Suprapubic skin (tissue), 4 donors: ENCODE measurements around the gene PUS7. TPM values are rescaled to one million over a fixed set of nuclear protein-coding genes. Genes with fewer than 3 reads are reported as not detected.
"Not testable (repeated sequence)": the region's sequence is repeated elsewhere in the genome, so short reads cannot be mapped to it uniquely, and the experiment has no call there.

Experiments
- DNase-seq, 2 donors: peaks; one replicate each; pipeline ENCODE4 v3.0.0-alpha.2; 2019; ENCODE audit warnings: low spot score in 2 of 2
- H3K27ac ChIP-seq: fragments of 200-600 bp; sonication (generic); one replicate; pipeline ENCODE4 v1.5.1; 2019
- H3K27me3 ChIP-seq: fragments of 200-600 bp; sonication (generic); one replicate; pipeline ENCODE4 v1.5.1; 2019
- H3K36me3 ChIP-seq: fragments of 200-600 bp; sonication (generic); one replicate; pipeline ENCODE4 v1.5.1; 2019
- H3K4me1 ChIP-seq: fragments of 200-600 bp; sonication (generic); one replicate; pipeline ENCODE4 v1.5.1; 2019
- H3K4me3 ChIP-seq: fragments of 200-600 bp; sonication (generic); one replicate; pipeline ENCODE4 v1.5.1; 2019; ENCODE audit warnings: mild to moderate bottlenecking
- H3K9me3 ChIP-seq: fragments of 200-600 bp; sonication (generic); one replicate; pipeline ENCODE4 v1.5.1; 2019
- EP300 ChIP-seq: sonication (generic); formaldehyde crosslinking; IDR thresholded peaks from one replicate; pipeline ENCODE4 v1.6.1; 2017; ENCODE audit warnings: antibody characterized with exemption
- POLR2A ChIP-seq, 2 donors: fragments of 450-650 bp; IDR thresholded peaks; one replicate each; pipeline ENCODE4 v1.6.1; 2017; ENCODE audit warnings: antibody characterized with exemption in 2 of 2, mild to moderate bottlenecking in 2 of 2, moderate library complexity in 2 of 2
- POLR2AphosphoS5 ChIP-seq, 3 donors: sonication (generic); formaldehyde crosslinking; IDR thresholded peaks; one replicate each; pipeline ENCODE4 v1.6.1; 2017; ENCODE audit warnings: antibody characterized with exemption in 3 of 3
- WGBS: methylation state at CpG from one replicate; pipeline ENCODE4 v1.1.5; 2018; 5-methylcytosine and 5-hydroxymethylcytosine counted together
- total RNA-seq, 4 donors: library from RNA; depleted of rRNA; stranded (reverse); fragments of >200 nt; gene quantifications; one replicate each; pipeline ENCODE4 v1.1.0, GENCODE V29; 2016
- TF ChIP-seq, protein P1 (sequence below), 2 donors: fragments of 200-600 bp in 1 of 2; fragments of 450-650 bp in 1 of 2; sonication (generic) in 1 of 2; IDR thresholded peaks; one replicate each; pipeline ENCODE4 v1.5.1; 2016 to 2019; ENCODE audit warnings: antibody characterized with exemption in 2 of 2, mild to moderate bottlenecking in 1 of 2, moderate library complexity in 1 of 2

Gene PUS7
- total RNA-seq, 4 donors from 2014 or later = 17.0 to 22.1 (median 19.6) TPM

DNA sequence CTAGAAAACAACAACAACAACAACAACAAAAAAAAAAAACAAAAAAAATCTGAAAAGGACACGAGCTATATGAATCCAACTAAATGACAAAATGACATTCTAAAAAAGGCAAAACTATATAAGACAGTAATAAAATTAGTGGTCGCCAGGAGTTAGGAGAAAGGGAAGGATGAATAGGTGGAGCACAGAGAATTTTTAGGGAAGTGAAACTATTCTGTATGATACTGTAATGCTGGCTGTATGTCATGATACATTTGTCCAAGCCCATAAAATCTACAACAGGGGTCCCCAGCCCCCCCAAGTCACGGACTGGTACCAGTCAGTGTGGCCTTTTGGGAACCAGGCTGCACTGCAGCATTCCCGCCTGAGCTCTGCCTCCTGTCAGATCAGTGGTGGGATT lies 2.8 kb upstream of the PUS7 start:
- WGBS = 86% methylated on average over 4 of the region's 4 CpGs
- Histone ChIP-seq H3K27me3 (no peaks in the 10 kb centered on the region), H3K27ac (no peak overlapping the region), H3K36me3 (no peaks in the 10 kb centered on the region), H3K9me3 (no peaks in the 10 kb centered on the region), H3K4me3 (no peak overlapping the region), H3K4me1 (peaks cover 17% of the 10 kb centered on the region)
- TF ChIP-seq, protein P1, sequence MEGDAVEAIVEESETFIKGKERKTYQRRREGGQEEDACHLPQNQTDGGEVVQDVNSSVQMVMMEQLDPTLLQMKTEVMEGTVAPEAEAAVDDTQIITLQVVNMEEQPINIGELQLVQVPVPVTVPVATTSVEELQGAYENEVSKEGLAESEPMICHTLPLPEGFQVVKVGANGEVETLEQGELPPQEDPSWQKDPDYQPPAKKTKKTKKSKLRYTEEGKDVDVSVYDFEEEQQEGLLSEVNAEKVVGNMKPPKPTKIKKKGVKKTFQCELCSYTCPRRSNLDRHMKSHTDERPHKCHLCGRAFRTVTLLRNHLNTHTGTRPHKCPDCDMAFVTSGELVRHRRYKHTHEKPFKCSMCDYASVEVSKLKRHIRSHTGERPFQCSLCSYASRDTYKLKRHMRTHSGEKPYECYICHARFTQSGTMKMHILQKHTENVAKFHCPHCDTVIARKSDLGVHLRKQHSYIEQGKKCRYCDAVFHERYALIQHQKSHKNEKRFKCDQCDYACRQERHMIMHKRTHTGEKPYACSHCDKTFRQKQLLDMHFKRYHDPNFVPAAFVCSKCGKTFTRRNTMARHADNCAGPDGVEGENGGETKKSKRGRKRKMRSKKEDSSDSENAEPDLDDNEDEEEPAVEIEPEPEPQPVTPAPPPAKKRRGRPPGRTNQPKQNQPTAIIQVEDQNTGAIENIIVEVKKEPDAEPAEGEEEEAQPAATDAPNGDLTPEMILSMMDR (IDR thresholded peaks at IDR 0.05) = no peak
- TF ChIP-seq POLR2A (IDR thresholded peaks at IDR 0.05) (no peak), POLR2AphosphoS5 (IDR thresholded peaks at IDR 0.05) (no peak), EP300 (no peak)
- DNase-seq = no peak

DNA sequence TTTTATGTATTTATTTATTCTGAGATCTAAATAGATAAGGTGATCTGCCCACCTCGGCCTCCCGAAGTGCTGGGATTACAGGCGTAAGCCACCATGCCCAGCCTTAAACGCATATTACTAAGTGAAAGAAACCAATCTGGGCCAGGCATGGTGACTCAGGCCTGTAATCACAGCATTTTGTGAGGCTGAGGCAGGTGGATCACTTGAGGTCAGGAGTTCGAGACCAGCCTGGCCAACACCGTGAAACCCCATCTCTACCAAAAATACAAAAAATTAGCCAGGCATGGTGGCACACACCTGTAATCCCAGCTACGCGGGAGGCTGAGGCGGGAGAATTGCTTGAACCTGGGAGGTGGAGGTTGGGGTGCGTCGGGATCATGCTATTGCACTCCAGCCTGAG lies 2.4 kb upstream of the PUS7 start:
- WGBS = 95% methylated on average over 11 of the region's 11 CpGs
- H3K27ac ChIP-seq, H3K36me3 ChIP-seq, H3K27me3 ChIP-seq, H3K9me3 ChIP-seq, H3K4me3 ChIP-seq, DNase-seq: not testable (repeated sequence)
- peaks cover 17% of the 10 kb centered on the region for H3K4me1 ChIP-seq

DNA sequence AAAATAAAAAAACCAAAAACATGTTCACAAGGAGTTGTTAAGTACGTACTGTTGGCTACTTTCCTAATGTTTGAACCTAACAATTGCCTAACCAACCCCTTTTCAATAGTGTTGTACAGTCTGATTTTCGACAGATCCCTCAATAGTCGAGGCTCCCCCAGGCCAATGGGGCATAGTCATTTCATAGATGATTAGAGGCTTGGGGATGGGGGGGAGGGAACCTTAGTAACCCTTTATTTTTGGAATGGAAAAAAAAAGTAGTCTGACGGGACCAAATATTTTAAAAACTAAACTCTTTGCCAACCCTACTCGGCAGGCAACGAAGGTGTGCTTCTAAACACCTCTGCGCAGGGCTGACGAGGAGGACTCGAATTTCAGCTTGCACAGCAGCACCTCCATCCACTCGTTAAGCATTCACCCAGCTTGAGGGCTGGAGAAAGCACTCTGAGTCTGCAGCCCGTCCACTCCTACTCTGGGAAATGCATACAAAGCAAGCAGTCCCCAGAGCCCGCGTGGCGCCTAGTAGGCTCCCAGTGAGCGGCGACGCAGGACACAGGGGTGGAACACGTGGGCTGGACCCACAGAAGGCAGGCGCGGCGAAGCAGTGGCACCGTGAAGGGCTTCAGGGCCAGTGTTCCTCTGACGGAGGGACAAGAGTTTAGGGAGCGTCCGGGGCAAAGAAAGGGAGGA lies 899 bp downstream of the PUS7 start:
- peaks cover 17% of the 10 kb centered on the region for H3K4me1 ChIP-seq
- TF ChIP-seq POLR2AphosphoS5 (IDR thresholded peaks at IDR 0.05) = no peak
- no peak for TF ChIP-seq POLR2A (IDR thresholded peaks at IDR 0.05)
- TF ChIP-seq, protein P1 (IDR thresholded peaks at IDR 0.05) = no peak
- no peaks in the 10 kb centered on the region for H3K27me3 ChIP-seq
- no peaks in the 10 kb centered on the region for H3K36me3 ChIP-seq
- peak; percentile 78 to 86 for DNase-seq
- H3K27ac ChIP-seq = peak overlapping the region; percentile 90
- H3K4me3 ChIP-seq = peak overlapping the region; percentile 84
- WGBS = 8% methylated on average over 25 of the region's 25 CpGs
- H3K9me3 ChIP-seq = no peaks in the 10 kb centered on the region

DNA sequence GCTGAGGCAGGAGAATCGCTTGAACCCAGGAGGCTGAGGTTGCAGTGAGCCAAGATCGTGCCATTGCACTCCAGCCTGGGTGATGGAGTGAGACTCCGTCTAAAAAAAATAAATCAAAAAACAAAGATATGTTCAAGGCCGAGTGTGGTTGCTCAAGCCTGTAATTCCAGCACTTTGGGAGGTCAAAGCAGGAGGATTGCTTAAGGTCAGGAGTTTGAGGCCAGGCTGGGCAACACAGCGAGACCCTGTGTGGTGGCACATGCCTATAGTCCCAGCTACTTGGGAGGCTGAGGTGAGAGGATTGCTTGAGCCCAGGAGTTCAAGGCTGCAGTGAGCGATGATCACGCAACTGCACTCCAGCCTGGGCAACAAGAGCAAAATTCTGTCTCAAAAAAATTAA lies 1.5 kb downstream of the PUS7 start:
- H3K4me1 ChIP-seq = peaks cover 17% of the 10 kb centered on the region
- not testable (repeated sequence) for H3K9me3 ChIP-seq, H3K27me3 ChIP-seq, H3K36me3 ChIP-seq, H3K27ac ChIP-seq, DNase-seq
- WGBS = 89% methylated on average over 7 of the region's 7 CpGs
- H3K4me3 ChIP-seq = peak overlapping the region; percentile 84

DNA sequence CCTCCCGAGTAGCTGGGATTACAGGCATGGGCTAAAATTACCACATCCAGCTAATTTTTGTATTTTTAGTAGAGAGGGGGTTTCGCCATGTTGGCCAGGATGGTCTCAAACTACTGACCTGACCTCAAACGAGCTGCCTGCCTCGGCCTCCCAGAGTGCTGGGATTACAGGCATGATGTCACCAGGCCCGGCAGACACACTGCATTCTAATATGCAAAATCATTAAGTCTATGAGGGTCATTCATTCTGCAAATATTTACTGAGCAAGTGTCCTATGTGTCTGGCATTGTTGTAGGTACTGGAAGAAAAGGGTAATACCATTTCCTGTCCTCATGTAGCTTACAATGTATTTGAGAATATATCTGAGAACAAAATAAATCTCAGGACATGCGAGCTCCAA lies 2.7 kb downstream of the PUS7 start:
- Histone ChIP-seq H3K27me3 (no peaks in the 10 kb centered on the region), H3K9me3 (no peaks in the 10 kb centered on the region), H3K36me3 (no peaks in the 10 kb centered on the region), H3K4me1 (peaks cover 17% of the 10 kb centered on the region), H3K4me3 (no peak overlapping the region), H3K27ac (no peak overlapping the region)
- TF ChIP-seq, protein P1 (IDR thresholded peaks at IDR 0.05) = no peak
- TF ChIP-seq EP300 (no peak), POLR2A (IDR thresholded peaks at IDR 0.05) (no peak), POLR2AphosphoS5 (IDR thresholded peaks at IDR 0.05) (no peak)
- DNase-seq = no peak
- 90% methylated on average over 6 of the region's 6 CpGs for WGBS

DNA sequence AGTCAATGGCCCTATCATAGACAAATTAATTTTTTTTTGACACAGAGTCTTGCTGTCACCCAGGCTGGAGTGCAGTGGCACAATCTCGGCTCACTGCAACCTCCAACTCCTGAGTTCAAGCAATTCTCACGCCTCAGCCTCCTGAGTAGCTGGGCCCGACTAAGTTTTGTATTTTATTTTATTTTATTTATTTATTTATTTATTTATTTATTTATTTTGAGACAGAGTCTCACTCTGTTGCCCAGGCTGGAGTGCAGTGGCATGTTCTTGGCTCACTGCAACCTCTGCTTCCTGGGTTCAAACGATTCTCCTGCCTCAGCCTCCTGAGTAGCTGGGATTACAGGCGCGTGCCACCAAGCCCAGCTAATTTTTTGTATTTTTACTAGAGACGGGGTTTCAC lies 6.5 kb downstream of the PUS7 start:
- not testable (repeated sequence) for DNase-seq

DNA sequence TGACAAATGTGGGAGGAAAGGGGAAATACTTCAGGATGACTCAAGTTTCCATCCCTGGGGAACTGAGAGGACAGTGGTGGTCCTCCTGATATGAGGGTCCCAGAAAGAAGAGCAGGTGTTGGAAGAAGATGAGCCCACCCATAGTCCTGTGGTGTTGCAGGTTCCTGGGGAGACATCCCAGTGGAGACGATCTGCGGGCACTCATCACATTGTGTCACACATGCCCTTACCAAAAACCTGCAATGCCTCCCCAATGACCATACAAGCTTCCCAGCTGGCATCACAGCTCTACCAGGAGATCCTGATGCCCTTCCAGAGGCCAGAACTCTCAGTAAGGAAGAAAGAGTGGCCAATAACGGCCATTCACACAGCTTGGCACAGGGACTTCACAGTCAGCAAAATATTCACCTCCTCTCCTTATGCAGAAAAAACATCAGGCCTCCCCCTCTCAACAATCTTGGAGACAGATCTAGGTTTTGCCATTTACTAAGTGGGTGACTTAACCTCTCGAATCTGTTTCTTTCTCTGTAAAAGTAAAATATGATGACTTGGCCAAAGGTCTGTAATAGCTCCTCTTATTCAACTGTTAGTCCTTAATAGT lies 9.0 kb downstream of the PUS7 start:
- H3K4me1 ChIP-seq = no peaks in the 10 kb centered on the region
- peaks cover 4% of the 10 kb centered on the region for H3K36me3 ChIP-seq
- H3K9me3 ChIP-seq = no peaks in the 10 kb centered on the region
- no peaks in the 10 kb centered on the region for H3K27me3 ChIP-seq
- TF ChIP-seq EP300 = no peak
- TF ChIP-seq, protein P1 (IDR thresholded peaks at IDR 0.05) = no peak
- no peak for TF ChIP-seq POLR2A (IDR thresholded peaks at IDR 0.05)
- TF ChIP-seq POLR2AphosphoS5 (IDR thresholded peaks at IDR 0.05) = no peak
- DNase-seq = no peak
- WGBS = 94% methylated on average over 4 of the region's 4 CpGs
- no peak overlapping the region for H3K4me3 ChIP-seq
- no peak overlapping the region for H3K27ac ChIP-seq

More for the DNA sequence above, 6.5 kb downstream of the PUS7 start:
- not testable (repeated sequence) for H3K27me3 ChIP-seq, H3K9me3 ChIP-seq, H3K4me3 ChIP-seq, H3K4me1 ChIP-seq, H3K27ac ChIP-seq, H3K36me3 ChIP-seq
- 98% methylated on average over 7 of the region's 7 CpGs for WGBS
